DND-41 (cell line): Measurements from ENCODE around the gene PPIL1.

ENCODE experiments used
- CTCF ChIP-seq: IDR thresholded peaks from 2 replicates; pipeline ENCODE4 v1.5.1; 2012; ENCODE audit warnings: borderline replicate concordance, low read length, moderate library complexity, mild to moderate bottlenecking; ENCODE audit not compliant: poor library complexity, severe bottlenecking; ENCODE audit errors: extremely low read depth
- EZH2 ChIP-seq: IDR thresholded peaks from 3 replicates; pipeline ENCODE4 v1.6.1; 2012; ENCODE audit warnings: borderline replicate concordance, low read depth, mild to moderate bottlenecking, moderate library complexity, low read length, inconsistent platforms; ENCODE audit not compliant: severe bottlenecking

DNA sequence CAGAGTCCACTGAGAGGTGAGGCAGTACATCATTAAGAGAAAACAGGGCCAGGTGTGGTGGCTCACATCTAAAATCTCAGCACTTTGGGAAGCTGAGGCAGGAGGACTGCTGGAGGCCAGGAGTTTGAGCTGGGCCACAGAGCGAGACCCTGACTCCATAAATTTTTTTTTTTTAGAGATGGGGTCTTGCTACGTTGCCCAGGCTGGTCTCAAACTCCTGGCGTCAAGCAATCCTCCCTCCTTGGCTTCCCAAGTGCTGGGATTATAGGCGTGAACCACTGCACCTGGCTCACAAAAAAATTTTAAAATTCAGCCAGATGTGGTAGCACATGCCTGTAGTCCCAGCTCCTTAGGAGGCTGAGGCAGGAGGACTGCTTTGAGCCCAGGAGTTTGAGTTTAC is 17.3 kb downstream of the PPIL1 start:
- TF ChIP-seq EZH2 (no peak), CTCF (no peak)
